Thyroid gland (tissue), 4 donors: Measurements from ENCODE around the gene IFIT5. TPM values are rescaled to one million over a fixed set of nuclear protein-coding genes. Genes with fewer than 3 reads are reported as not detected.

Experiments used
- DNase-seq, 2 donors: peaks; one replicate each; pipeline ENCODE4 v3.0.0-alpha.2; 2019
- H3K27ac ChIP-seq, 3 donors: fragments of 200-600 bp; sonication (generic); 1 replicate in 2 of 3; 2 replicates in 1 of 3; pipeline ENCODE4 v1.5.1; 2016 to 2019; ENCODE audit warnings: mild to moderate bottlenecking in 1 of 3, moderate library complexity in 1 of 3
- H3K27me3 ChIP-seq: fragments of 200-600 bp; sonication (generic); one replicate; pipeline ENCODE4 v1.5.1; 2019
- H3K36me3 ChIP-seq, 2 donors: fragments of 200-600 bp; sonication (generic); one replicate each; pipeline ENCODE4 v1.5.1; 2016 to 2019
- H3K4me1 ChIP-seq, 2 donors: fragments of 200-600 bp; sonication (generic); one replicate each; pipeline ENCODE4 v1.5.1; 2017 to 2019
- H3K4me3 ChIP-seq, 3 donors: fragments of 200-600 bp; sonication (generic); replicated peaks in 1 of 3; 1 replicate in 2 of 3; 2 replicates in 1 of 3; pipeline ENCODE4 v1.5.1; 2016; ENCODE audit warnings: mild to moderate bottlenecking in 1 of 3
- H3K9me3 ChIP-seq: fragments of 200-600 bp; sonication (generic); one replicate; pipeline ENCODE4 v1.5.1; 2017
- CTCF ChIP-seq, 6 experiments: fragments of 200-600 bp in 3 of 6; fragments of 450-650 bp in 3 of 6; sonication (generic) in 3 of 6; IDR thresholded peaks; one replicate each; pipeline ENCODE4 v1.5.1; 2016 to 2019; ENCODE audit warnings: antibody characterized with exemption in 6 of 6, mild to moderate bottlenecking in 2 of 6, inconsistent platforms in 1 of 6, moderate library complexity in 1 of 6
- POLR2A ChIP-seq, 2 donors: fragments of 450-650 bp; IDR thresholded peaks; one replicate each; pipeline ENCODE4 v1.6.1; 2017; ENCODE audit warnings: antibody characterized with exemption in 2 of 2, mild to moderate bottlenecking in 2 of 2, moderate library complexity in 1 of 2
- WGBS, 2 donors: methylation state at CpG; one replicate each; pipeline ENCODE4 v1.1.5; 2017; 5-methylcytosine and 5-hydroxymethylcytosine counted together
- intact Hi-C: fragments of 100-400 bp; cut with DNase I; formaldehyde crosslinking; loops from one replicate; pipeline ENCODE4 v1.15.1; 2023
- total RNA-seq, 4 donors: library from RNA; depleted of rRNA; stranded (reverse); fragments of >200 nt; gene quantifications; one replicate each; pipeline ENCODE4 v1.2.3, GENCODE V29; 2016

The IFIT5 gene
- total RNA-seq, 4 donors from 2014 or later = 13.7 to 23.0 (median 17.1) TPM

DNA sequence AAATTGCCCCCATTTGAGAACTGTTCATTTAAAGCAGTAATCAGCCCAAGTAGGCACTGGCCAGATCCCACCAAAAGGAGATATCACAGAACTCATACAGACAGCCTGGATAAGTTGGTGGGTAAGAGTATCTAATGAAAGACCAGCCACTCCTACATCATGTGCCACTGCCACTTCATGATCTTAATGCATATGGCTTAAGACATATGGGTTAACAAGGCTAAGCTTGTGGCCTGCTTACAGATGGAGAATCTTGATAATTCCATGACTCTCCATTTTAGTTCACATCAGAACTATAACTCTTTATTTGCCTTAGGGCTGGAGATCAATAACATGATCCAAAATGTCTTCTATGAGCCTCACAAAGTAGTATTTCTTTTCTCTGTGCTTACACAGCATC, 43.3 kb upstream of the IFIT5 start:
- TF ChIP-seq CTCF (IDR thresholded peaks at IDR 0.05) (no peak), POLR2A (IDR thresholded peaks at IDR 0.05) (no peak)
- intact Hi-C loops = no loop called here
- no peak overlapping the region for H3K4me3 ChIP-seq
- H3K27ac ChIP-seq = no peak overlapping the region
- no peaks in the 10 kb centered on the region for H3K9me3 ChIP-seq
- H3K36me3 ChIP-seq = no peaks in the 10 kb centered on the region
- no peak for DNase-seq
- H3K27me3 ChIP-seq = no peaks in the 10 kb centered on the region
- H3K4me1 ChIP-seq = peaks cover 24 to 37% of the 10 kb centered on the region in 2 donors

- intact Hi-C loops = no loop called here
These were observed 42.4 kb upstream of the IFIT5 start for GRCh38 chr10:89371987-89372386.

GRCh38 chr10:89373916-89374711, 40.3 kb upstream of the IFIT5 start:
- Histone ChIP-seq H3K4me1 (peaks cover 17 to 26% of the 10 kb centered on the region in 2 donors), H3K27me3 (no peaks in the 10 kb centered on the region), H3K27ac (peak overlapping the region; percentile 80 to 92 (median 92)), H3K9me3 (no peaks in the 10 kb centered on the region), H3K36me3 (no peaks in the 10 kb centered on the region), H3K4me3 (no peak overlapping the region)
- TF ChIP-seq POLR2A (IDR thresholded peaks at IDR 0.05) = peak in 1 of 2 donors; percentile 17
- no peak for TF ChIP-seq CTCF (IDR thresholded peaks at IDR 0.05)
- intact Hi-C loops = no loop called here
- DNase-seq = peak; percentile 89 to 92
- 22 to 24% methylated on average over 3 of the region's 3 CpGs for WGBS, 2 donors

More at GRCh38 chr10:89371987-89372386, 42.4 kb upstream of the IFIT5 start:
- H3K36me3 ChIP-seq = no peaks in the 10 kb centered on the region
- H3K9me3 ChIP-seq = no peaks in the 10 kb centered on the region
- 97% methylated on average over 3 of the region's 3 CpGs for WGBS, 2 donors
- no peak overlapping the region for H3K4me3 ChIP-seq
- H3K4me1 ChIP-seq = peaks cover 24 to 37% of the 10 kb centered on the region in 2 donors
- H3K27me3 ChIP-seq = no peaks in the 10 kb centered on the region
- no peak overlapping the region for H3K27ac ChIP-seq
- TF ChIP-seq CTCF (IDR thresholded peaks at IDR 0.05) (no peak), POLR2A (IDR thresholded peaks at IDR 0.05) (no peak)
- DNase-seq = no peak

- intact Hi-C loops = no loop called here
These were observed 39.6 kb upstream of the IFIT5 start for GRCh38 chr10:89374713-89375141.

More at GRCh38 chr10:89374713-89375141, 39.6 kb upstream of the IFIT5 start:
- Histone ChIP-seq H3K27ac (peak overlapping the region; percentile 80 to 92 (median 92)), H3K4me1 (peaks cover 17 to 23% of the 10 kb centered on the region in 2 donors), H3K36me3 (no peaks in the 10 kb centered on the region), H3K4me3 (no peak overlapping the region), H3K9me3 (no peaks in the 10 kb centered on the region), H3K27me3 (no peaks in the 10 kb centered on the region)
- TF ChIP-seq CTCF (IDR thresholded peaks at IDR 0.05) = no peak
- no peak for TF ChIP-seq POLR2A (IDR thresholded peaks at IDR 0.05)
- DNase-seq = peak; percentile 23 to 43
